ENCODE results near the gene PGLYRP4.

The PGLYRP4 gene

DNA sequence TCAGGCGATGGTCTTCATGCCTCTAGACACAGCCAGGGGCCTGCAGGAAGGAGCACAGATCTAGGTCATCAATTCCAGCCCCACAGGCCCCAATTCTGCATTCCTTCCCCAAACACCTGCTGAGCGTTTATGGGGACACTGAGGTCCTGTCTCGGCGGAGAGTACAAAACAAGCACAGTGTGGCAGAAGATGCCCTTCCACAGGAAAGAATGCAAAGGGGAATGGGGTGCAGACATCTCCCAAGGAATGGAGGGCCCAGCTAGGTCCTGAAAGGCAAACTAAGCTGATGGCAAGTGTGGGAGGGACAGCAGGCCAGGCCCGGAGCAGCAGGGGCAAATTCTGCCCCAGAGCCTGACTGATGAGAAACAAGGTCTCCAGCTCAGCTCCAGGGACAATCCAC lies 45.8 kb upstream of the PGLYRP4 start:
- Histone ChIP-seq H3K4me2 (ENCODE audit: low read length) (no peak overlapping the region), H3K9me3 (ENCODE audit: low read length) (no peaks in the 10 kb centered on the region), H3K4me3 (ENCODE audit: low read depth, low read length, poor library complexity, severe bottlenecking) (no peak overlapping the region), H3K27me3 (ENCODE audit: insufficient read depth, low read length) (no peaks in the 10 kb centered on the region), H4K20me1 (ENCODE audit: insufficient read depth, low read length) (no peaks in the 10 kb centered on the region), H2AFZ (ENCODE audit: low read length) (no peak overlapping the region), H3F3A (ENCODE audit: insufficient read depth, low read length) (no peaks in the 10 kb centered on the region), H3K9me2 (ENCODE audit: low read depth, low read length) (no peaks in the 10 kb centered on the region), H3K79me2 (ENCODE audit: insufficient read depth, low read length) (no peaks in the 10 kb centered on the region), H3K27ac (ENCODE audit: low read depth, low read length, poor library complexity, severe bottlenecking) (no peak overlapping the region), H3K9ac (ENCODE audit: low read length) (no peak overlapping the region), H3K36me3 (ENCODE audit: insufficient read depth, low read length) (no peaks in the 10 kb centered on the region), H3K4me1 (ENCODE audit: insufficient read depth, low read length, severe bottlenecking) (no peaks in the 10 kb centered on the region)
- TF ChIP-seq EZH2 (IDR thresholded peaks at IDR 0.05; ENCODE audit: borderline replicate concordance, low read length): no peak
- TF ChIP-seq, protein P1, sequence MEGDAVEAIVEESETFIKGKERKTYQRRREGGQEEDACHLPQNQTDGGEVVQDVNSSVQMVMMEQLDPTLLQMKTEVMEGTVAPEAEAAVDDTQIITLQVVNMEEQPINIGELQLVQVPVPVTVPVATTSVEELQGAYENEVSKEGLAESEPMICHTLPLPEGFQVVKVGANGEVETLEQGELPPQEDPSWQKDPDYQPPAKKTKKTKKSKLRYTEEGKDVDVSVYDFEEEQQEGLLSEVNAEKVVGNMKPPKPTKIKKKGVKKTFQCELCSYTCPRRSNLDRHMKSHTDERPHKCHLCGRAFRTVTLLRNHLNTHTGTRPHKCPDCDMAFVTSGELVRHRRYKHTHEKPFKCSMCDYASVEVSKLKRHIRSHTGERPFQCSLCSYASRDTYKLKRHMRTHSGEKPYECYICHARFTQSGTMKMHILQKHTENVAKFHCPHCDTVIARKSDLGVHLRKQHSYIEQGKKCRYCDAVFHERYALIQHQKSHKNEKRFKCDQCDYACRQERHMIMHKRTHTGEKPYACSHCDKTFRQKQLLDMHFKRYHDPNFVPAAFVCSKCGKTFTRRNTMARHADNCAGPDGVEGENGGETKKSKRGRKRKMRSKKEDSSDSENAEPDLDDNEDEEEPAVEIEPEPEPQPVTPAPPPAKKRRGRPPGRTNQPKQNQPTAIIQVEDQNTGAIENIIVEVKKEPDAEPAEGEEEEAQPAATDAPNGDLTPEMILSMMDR (IDR thresholded peaks at IDR 0.05; ENCODE audit: low read length): no peak

- TF ChIP-seq, protein P1 (IDR thresholded peaks at IDR 0.05; ENCODE audit: low read length): no peak
- TF ChIP-seq EZH2 (IDR thresholded peaks at IDR 0.05; ENCODE audit: borderline replicate concordance, low read length): no peak
- H3K4me2 ChIP-seq (ENCODE audit: low read length): no peak overlapping the region
- H3K36me3 ChIP-seq (ENCODE audit: insufficient read depth, low read length): no peaks in the 10 kb centered on the region
- no peak overlapping the region for H3K9ac ChIP-seq (ENCODE audit: low read length)
- H3K79me2 ChIP-seq (ENCODE audit: insufficient read depth, low read length): no peaks in the 10 kb centered on the region
- no peak overlapping the region for H3K27ac ChIP-seq (ENCODE audit: low read depth, low read length, poor library complexity, severe bottlenecking)
- H3K4me3 ChIP-seq (ENCODE audit: low read depth, low read length, poor library complexity, severe bottlenecking): no peak overlapping the region
- no peaks in the 10 kb centered on the region for H3K4me1 ChIP-seq (ENCODE audit: insufficient read depth, low read length, severe bottlenecking)
- no peak overlapping the region for H2AFZ ChIP-seq (ENCODE audit: low read length)
- no peaks in the 10 kb centered on the region for H3K9me3 ChIP-seq (ENCODE audit: low read length)
- no peaks in the 10 kb centered on the region for H3K27me3 ChIP-seq (ENCODE audit: insufficient read depth, low read length)
- no peaks in the 10 kb centered on the region for H4K20me1 ChIP-seq (ENCODE audit: insufficient read depth, low read length)
- no peaks in the 10 kb centered on the region for H3K9me2 ChIP-seq (ENCODE audit: low read depth, low read length)
- H3F3A ChIP-seq (ENCODE audit: insufficient read depth, low read length): no peaks in the 10 kb centered on the region
Measured at GRCh38 chr1:153393926-153394325, 45.3 kb upstream of the PGLYRP4 start.

- no peak overlapping the region for H2AFZ ChIP-seq (ENCODE audit: low read length)
- H4K20me1 ChIP-seq (ENCODE audit: insufficient read depth, low read length): no peaks in the 10 kb centered on the region
- H3K9me2 ChIP-seq (ENCODE audit: low read depth, low read length): no peaks in the 10 kb centered on the region
- no peaks in the 10 kb centered on the region for H3K4me1 ChIP-seq (ENCODE audit: insufficient read depth, low read length, severe bottlenecking)
- H3K4me3 ChIP-seq (ENCODE audit: low read depth, low read length, poor library complexity, severe bottlenecking): no peak overlapping the region
- no peaks in the 10 kb centered on the region for H3K27me3 ChIP-seq (ENCODE audit: insufficient read depth, low read length)
- no peak overlapping the region for H3K4me2 ChIP-seq (ENCODE audit: low read length)
- TF ChIP-seq, protein P1 (IDR thresholded peaks at IDR 0.05; ENCODE audit: low read length): no peak
- no peak for TF ChIP-seq EZH2 (IDR thresholded peaks at IDR 0.05; ENCODE audit: borderline replicate concordance, low read length)
- no peaks in the 10 kb centered on the region for H3K36me3 ChIP-seq (ENCODE audit: insufficient read depth, low read length)
- H3K79me2 ChIP-seq (ENCODE audit: insufficient read depth, low read length): no peaks in the 10 kb centered on the region
- no peaks in the 10 kb centered on the region for H3F3A ChIP-seq (ENCODE audit: insufficient read depth, low read length)
- no peaks in the 10 kb centered on the region for H3K9me3 ChIP-seq (ENCODE audit: low read length)
- H3K9ac ChIP-seq (ENCODE audit: low read length): no peak overlapping the region
- H3K27ac ChIP-seq (ENCODE audit: low read depth, low read length, poor library complexity, severe bottlenecking): no peak overlapping the region
Measured at GRCh38 chr1:153392822-153393221, 44.2 kb upstream of the PGLYRP4 start.

All from OCI-LY1 (cell line).